Endothelial cell of umbilical vein (primary cell): Measurements from ENCODE around the gene PIGW. TPM values are rescaled to one million over a fixed set of nuclear protein-coding genes. Genes with fewer than 3 reads are reported as not detected.

Experiments used
- BruUV-seq: library from RNA; stranded (reverse); fragments of 400-500 nt; replicated peaks from 2 replicates; lab custom pipeline; 2021; lab: Mats Ljungman, UMichigan
- CTCF ChIA-PET: fragments of 300-600, 350-600 bp; sonication (Branson Sonifier 250); formaldehyde crosslinking; loops from one replicate; lab custom pipeline; 2021; ENCODE audit warnings: antibody characterized with exemption, inconsistent platforms; lab: Charles Lee
- POLR2A ChIA-PET: fragments of 300-600, 350-600 bp; sonication (Branson Sonifier 250); formaldehyde crosslinking; loops from one replicate; lab custom pipeline; 2021; ENCODE audit warnings: antibody characterized with exemption, inconsistent platforms; lab: Charles Lee
- DNase-seq: peaks from one replicate; pipeline ENCODE4 v3.0.0-alpha.2; 2011; ENCODE audit warnings: low read depth, low spot score
- FAIRE-seq: peaks from 2 replicates; lab custom pipeline; 2011; peaks lifted over from hg19 to GRCh38; lab: Jason Lieb, UNC
- H2AFZ ChIP-seq: 2 replicates; pipeline ENCODE4 v1.6.0; 2012; ENCODE audit warnings: low read depth, low read length, control low read depth, inconsistent platforms
- H3K27ac ChIP-seq: 2 replicates; pipeline ENCODE4 v1.5.1; 2011; ENCODE audit warnings: low read depth, mild to moderate bottlenecking, control low read depth, low read length, moderate library complexity; ENCODE audit not compliant: insufficient read depth
- H3K27me3 ChIP-seq, 2 experiments: 2 replicates each; pipeline versions ENCODE4 v1.6.0 to v1.6.1; 2011; ENCODE audit warnings: low read length in 2 of 2, mixed read lengths in 1 of 2; ENCODE audit not compliant: control insufficient read depth in 2 of 2, insufficient read depth in 2 of 2
- H3K36me3 ChIP-seq, 2 experiments: 2 replicates in 1 of 2; 3 replicates in 1 of 2; pipeline ENCODE4 v1.5.1; 2011; ENCODE audit warnings: low read length in 2 of 2, mild to moderate bottlenecking in 1 of 2, moderate library complexity in 1 of 2; ENCODE audit not compliant: control insufficient read depth in 2 of 2, insufficient read depth in 2 of 2; ENCODE audit errors: extremely low read depth in 1 of 2
- H3K4me1 ChIP-seq: 3 replicates; pipeline ENCODE4 v1.5.1; 2011; ENCODE audit warnings: mild to moderate bottlenecking, low read length; ENCODE audit not compliant: control insufficient read depth, insufficient read depth; ENCODE audit errors: extremely low read depth
- H3K4me2 ChIP-seq: 2 replicates; pipeline ENCODE4 v1.6.1; 2011; ENCODE audit warnings: low read length, control low read depth, mixed read lengths; ENCODE audit not compliant: insufficient read depth
- H3K4me3 ChIP-seq, 3 experiments: fragments of 200-600 bp in 1 of 3; sonication (generic), shearing (Covaris generic) in 1 of 3; replicated peaks in 1 of 3; 2 replicates each; pipeline ENCODE4 v1.5.1; 2011 to 2016; ENCODE audit warnings: control low read depth in 3 of 3, low read length in 3 of 3, mild to moderate bottlenecking in 2 of 3, inconsistent platforms in 1 of 3, low read depth in 1 of 3, moderate library complexity in 1 of 3; ENCODE audit not compliant: insufficient read depth in 1 of 3
- H3K79me2 ChIP-seq: 2 replicates; pipeline ENCODE4 v1.6.0; 2012; ENCODE audit warnings: low read length, inconsistent platforms; ENCODE audit not compliant: control insufficient read depth, insufficient read depth
- H3K9ac ChIP-seq: replicated peaks from 2 replicates; pipeline ENCODE3; 2011; ENCODE audit warnings: low read length, control low read depth; ENCODE audit not compliant: insufficient read depth; ENCODE audit errors: extremely low read depth
- H3K9me1 ChIP-seq: replicated peaks from 3 replicates; pipeline ENCODE4 v1.6.0; 2011; ENCODE audit warnings: mild to moderate bottlenecking, low read length; ENCODE audit not compliant: control insufficient read depth, insufficient read depth; ENCODE audit errors: extremely low read depth
- H3K9me3 ChIP-seq: replicated peaks from 2 replicates; pipeline ENCODE4 v1.5.1; 2012; ENCODE audit warnings: low read length, inconsistent platforms; ENCODE audit not compliant: control insufficient read depth, insufficient read depth
- H4K20me1 ChIP-seq: replicated peaks from 2 replicates; pipeline ENCODE3; 2011; ENCODE audit warnings: mild to moderate bottlenecking, low read length; ENCODE audit not compliant: control insufficient read depth, insufficient read depth; ENCODE audit errors: extremely low read depth
- EZH2 ChIP-seq: IDR thresholded peaks from 2 replicates; pipeline ENCODE4 v1.6.1; 2012; ENCODE audit warnings: borderline replicate concordance, low read depth, mild to moderate bottlenecking, moderate library complexity, low read length, inconsistent platforms; ENCODE audit not compliant: severe bottlenecking
- FOS ChIP-seq: IDR thresholded peaks from 2 replicates; pipeline ENCODE4 v1.6.1; 2011; ENCODE audit warnings: mild to moderate bottlenecking, low read length, moderate library complexity, borderline replicate concordance; ENCODE audit not compliant: insufficient read depth
- GATA2 ChIP-seq: IDR thresholded peaks from 2 replicates; pipeline ENCODE4 v1.7.0; 2011; ENCODE audit warnings: low read depth, mild to moderate bottlenecking, moderate library complexity, mixed read lengths, low read length; ENCODE audit not compliant: insufficient read length, insufficient read depth
- JUN ChIP-seq: IDR thresholded peaks from 2 replicates; pipeline ENCODE4 v1.6.1; 2011; ENCODE audit warnings: borderline replicate concordance, low read depth; ENCODE audit not compliant: insufficient read length, insufficient read depth
- MYC ChIP-seq: IDR thresholded peaks from one replicate; pipeline ENCODE4 v1.6.1; 2011; ENCODE audit warnings: mild to moderate bottlenecking, low read depth, low read length
- POLR2A ChIP-seq: IDR thresholded peaks from 2 replicates; pipeline ENCODE4 v1.6.1; 2012; ENCODE audit warnings: low read depth, mild to moderate bottlenecking, control low read depth, low read length
- POLR2AphosphoS5 ChIP-seq: IDR thresholded peaks from 2 replicates; pipeline ENCODE4 v1.6.1; 2012; ENCODE audit warnings: low read depth, mild to moderate bottlenecking, control low read depth, low read length, moderate library complexity; ENCODE audit not compliant: insufficient read depth
- dilution Hi-C: fragments of 300-500 bp; cut with MboI; formaldehyde crosslinking; loops from one replicate; pipeline ENCODE4 v1.15.0; 2019; ENCODE audit warnings: low sequenced_read_pairs; ENCODE audit not compliant: extremely low pct_ligation_motif_present
- intact Hi-C: fragments of 100-400 bp; cut with micrococcal nuclease; formaldehyde crosslinking; loops from one replicate; pipeline ENCODE4 v1.10.0; 2022
- polyA plus RNA-seq, 4 experiments: library from polyadenylated mRNA; depleted of rRNA in 3 of 4; stranded (reverse) in 3 of 4; unstranded in 1 of 4; fragments of >200 nt; gene quantifications; 2 replicates each; pipeline versions ENCODE4 v1.2.1 to v1.2.3, GENCODE V29; 2011 to 2012; ENCODE audit warnings: missing spikeins in 1 of 4
- total RNA-seq: library from RNA; stranded (reverse); gene quantifications from 2 replicates; pipeline ENCODE4 v1.2.3, GENCODE V29; 2021
- TF ChIP-seq, protein P1 (sequence below), 2 donors: IDR thresholded peaks; 1 replicate in 1 of 2; 2 replicates in 1 of 2; pipeline ENCODE4 v1.5.1; 2011; ENCODE audit warnings: low read length in 2 of 2, mild to moderate bottlenecking in 2 of 2, moderate library complexity in 2 of 2, control low read depth in 1 of 2, inconsistent platforms in 1 of 2, low read depth in 1 of 2; ENCODE audit not compliant: insufficient read depth in 1 of 2; ENCODE audit errors: extremely low read depth in 1 of 2
- TF ChIP-seq, protein P2 (sequence below): IDR thresholded peaks from 2 replicates; pipeline ENCODE4 v1.6.1; 2011; ENCODE audit not compliant: insufficient read depth, insufficient read length

The PIGW gene
- total and polyA plus RNA-seq, 2 donors (not counting 3 experiments of a cell fraction or from before 2014, with no cell fraction given): 5.9 to 13.1 TPM

DNA sequence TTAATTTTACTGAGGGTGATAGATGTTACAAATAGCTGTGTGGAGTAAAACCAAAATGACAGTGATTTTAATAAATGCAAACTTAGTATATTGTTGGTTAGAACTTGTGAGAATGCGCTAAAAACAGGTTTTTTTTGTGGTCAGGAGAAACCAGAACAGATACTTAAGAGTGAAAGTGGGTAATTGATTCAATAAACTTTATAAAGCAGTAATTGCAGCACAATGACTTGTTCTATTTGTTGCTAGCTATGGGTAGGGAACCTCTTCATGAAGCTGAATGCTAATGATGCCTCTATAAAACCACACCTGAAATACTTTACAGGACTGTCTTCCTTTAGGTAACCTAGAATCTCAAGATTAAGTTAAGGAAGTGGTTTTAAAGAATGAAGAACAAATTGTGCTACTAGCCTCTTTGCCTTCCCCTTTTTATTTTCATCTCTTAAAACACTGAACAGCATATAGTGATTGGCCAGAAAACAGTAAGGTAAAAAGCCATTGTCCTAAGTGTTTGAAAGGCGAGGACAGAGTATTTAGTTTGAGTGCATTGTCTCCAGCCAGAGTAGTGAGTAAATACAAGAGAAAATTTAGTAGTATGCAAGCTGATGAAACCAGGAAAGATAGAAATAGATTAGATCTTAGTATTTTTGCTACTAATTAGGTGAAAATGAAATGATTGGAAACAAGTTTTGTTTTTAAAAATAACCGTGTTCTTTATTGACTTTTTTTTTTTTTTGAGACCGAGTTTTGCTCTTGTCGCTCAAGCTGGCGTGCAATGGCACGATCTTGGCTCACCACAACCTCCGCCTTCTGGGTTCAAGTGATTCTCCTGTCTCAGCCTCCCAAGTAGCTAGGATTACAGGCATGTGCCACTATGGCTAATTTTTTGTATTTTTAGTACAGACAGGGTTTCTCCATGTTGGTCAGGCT is 16.0 kb downstream of the PIGW start:
- H4K20me1 ChIP-seq: peaks cover 12% of the 10 kb centered on the region
- DNase-seq (no peak), FAIRE-seq (no peak)
- TF ChIP-seq GATA2 (no peak), JUN (no peak), MYC (no peak), FOS (no peak)
- peaks cover 0 to 3% of the 10 kb centered on the region in 2 experiments for H3K36me3 ChIP-seq
- POLR2A ChIA-PET: no interaction called here
- H3K27ac ChIP-seq: no peak overlapping the region
- no peaks in the 10 kb centered on the region for H3K9me1 ChIP-seq
- no peak overlapping the region for H3K4me2 ChIP-seq
- no peak overlapping the region for H2AFZ ChIP-seq
- no peak overlapping the region for H3K9ac ChIP-seq
- dilution Hi-C loops (no loop called here), intact Hi-C loops (no loop called here)
- no TSS peak for BruUV-seq
- H3K9me3 ChIP-seq: no peaks in the 10 kb centered on the region
- H3K4me1 ChIP-seq: peaks cover 23% of the 10 kb centered on the region
- CTCF ChIA-PET: interaction anchor here (0.7 to 1.9 kb wide), 2 partner anchors 15 to 870 kb away, joined by 3 to 4 read pairs; no protein-coding TSS in a partner anchor
- no peak overlapping the region for H3K4me3 ChIP-seq
- no peaks in the 10 kb centered on the region for H3K27me3 ChIP-seq
- H3K79me2 ChIP-seq: peaks cover 98% of the 10 kb centered on the region

DNA sequence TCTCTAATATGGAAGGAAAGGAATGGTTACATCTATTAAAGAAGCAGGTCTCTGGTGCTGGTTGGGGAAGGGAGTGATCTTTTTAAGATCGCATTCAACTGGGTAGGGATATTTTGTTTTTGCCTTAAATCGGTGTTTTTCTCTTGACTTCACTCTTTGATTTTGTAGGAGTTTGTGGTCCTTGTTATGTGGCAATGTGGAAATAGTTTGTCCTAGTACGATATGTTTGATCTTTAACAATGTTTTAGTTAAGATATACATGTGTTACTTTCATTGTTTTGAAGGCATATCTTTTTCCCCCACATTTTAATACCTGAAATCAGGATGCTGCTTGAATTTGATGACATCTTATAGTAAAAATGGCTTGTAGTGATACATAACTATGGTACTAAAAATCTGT is 18.7 kb downstream of the PIGW start:
- Histone ChIP-seq H3K4me2 (no peak overlapping the region), H3K4me1 (peaks cover 3% of the 10 kb centered on the region), H4K20me1 (peaks cover 8% of the 10 kb centered on the region), H3K9me1 (no peaks in the 10 kb centered on the region), H3K36me3 (peaks cover 12 to 15% of the 10 kb centered on the region in 2 experiments), H2AFZ (no peak overlapping the region), H3K9ac (no peak overlapping the region), H3K4me3 (no peak overlapping the region), H3K79me2 (peaks cover 89% of the 10 kb centered on the region), H3K27me3 (no peaks in the 10 kb centered on the region), H3K9me3 (no peaks in the 10 kb centered on the region), H3K27ac (no peak overlapping the region)
- TF ChIP-seq JUN (no peak), MYC (no peak), EZH2 (no peak), POLR2A (no peak), GATA2 (no peak), FOS (no peak), POLR2AphosphoS5 (no peak)
- TF ChIP-seq, protein P1, sequence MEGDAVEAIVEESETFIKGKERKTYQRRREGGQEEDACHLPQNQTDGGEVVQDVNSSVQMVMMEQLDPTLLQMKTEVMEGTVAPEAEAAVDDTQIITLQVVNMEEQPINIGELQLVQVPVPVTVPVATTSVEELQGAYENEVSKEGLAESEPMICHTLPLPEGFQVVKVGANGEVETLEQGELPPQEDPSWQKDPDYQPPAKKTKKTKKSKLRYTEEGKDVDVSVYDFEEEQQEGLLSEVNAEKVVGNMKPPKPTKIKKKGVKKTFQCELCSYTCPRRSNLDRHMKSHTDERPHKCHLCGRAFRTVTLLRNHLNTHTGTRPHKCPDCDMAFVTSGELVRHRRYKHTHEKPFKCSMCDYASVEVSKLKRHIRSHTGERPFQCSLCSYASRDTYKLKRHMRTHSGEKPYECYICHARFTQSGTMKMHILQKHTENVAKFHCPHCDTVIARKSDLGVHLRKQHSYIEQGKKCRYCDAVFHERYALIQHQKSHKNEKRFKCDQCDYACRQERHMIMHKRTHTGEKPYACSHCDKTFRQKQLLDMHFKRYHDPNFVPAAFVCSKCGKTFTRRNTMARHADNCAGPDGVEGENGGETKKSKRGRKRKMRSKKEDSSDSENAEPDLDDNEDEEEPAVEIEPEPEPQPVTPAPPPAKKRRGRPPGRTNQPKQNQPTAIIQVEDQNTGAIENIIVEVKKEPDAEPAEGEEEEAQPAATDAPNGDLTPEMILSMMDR (IDR thresholded peaks at IDR 0.05; ENCODE audit: extremely low read depth in 1 of 2, insufficient read depth in 1 of 2, low read depth in 1 of 2, low read length in 2 of 2): no peak
- TF ChIP-seq, protein P2, sequence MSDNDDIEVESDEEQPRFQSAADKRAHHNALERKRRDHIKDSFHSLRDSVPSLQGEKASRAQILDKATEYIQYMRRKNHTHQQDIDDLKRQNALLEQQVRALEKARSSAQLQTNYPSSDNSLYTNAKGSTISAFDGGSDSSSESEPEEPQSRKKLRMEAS: no peak
- BruUV-seq: no TSS peak
- dilution Hi-C loops (no loop called here), intact Hi-C loops (no loop called here)
- FAIRE-seq (no peak), DNase-seq (no peak)
- ChIA-PET POLR2A (no interaction called here), CTCF (no interaction called here)
